ENCODE data around the gene SLC25A22.

The SLC25A22 gene

DNA sequence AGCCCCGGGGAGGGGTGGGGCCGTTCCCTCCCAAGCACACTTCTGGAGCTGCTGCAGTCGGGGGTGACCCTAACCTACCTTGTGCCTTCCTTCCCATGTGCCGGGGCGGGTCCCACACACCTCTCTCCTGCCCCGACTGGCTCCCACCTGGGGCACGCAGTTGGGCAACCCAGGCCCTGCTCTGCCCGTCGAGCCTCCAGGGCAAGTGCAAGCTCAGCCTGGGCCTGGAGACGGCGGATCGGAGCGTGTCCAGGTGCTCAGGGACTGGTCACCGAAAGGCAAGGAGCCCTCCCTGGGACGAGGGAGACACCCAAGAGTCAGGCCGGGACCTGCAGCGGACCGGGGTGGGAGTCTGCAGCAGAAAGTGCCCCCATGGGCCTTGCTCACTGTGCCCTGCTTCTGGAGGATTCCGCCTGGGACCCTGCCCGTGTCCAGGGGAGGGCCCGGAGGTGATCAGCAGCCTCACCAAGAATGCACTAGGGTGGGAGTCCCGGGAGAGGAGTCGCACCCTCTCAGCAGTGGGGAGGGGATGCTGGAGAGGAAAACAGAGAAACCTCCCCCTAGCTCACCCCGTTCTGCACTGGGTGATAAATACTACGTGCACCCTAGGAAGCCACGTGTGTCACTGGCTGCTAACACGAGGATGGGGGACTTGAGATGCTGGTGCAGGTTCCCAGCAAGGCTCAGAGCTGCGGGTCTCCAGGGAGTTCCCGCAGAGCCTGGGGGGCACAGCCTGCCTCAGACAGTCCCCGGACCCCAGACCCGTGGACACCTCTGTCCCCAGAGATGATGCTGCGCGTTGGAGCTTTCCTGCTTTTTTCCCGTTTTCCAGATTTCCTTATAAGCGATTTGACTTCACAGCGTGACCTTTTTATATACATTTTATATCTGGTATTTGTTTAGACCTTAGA is 15.6 kb downstream of the SLC25A22 start:
- TF ChIP-seq, protein P1, sequence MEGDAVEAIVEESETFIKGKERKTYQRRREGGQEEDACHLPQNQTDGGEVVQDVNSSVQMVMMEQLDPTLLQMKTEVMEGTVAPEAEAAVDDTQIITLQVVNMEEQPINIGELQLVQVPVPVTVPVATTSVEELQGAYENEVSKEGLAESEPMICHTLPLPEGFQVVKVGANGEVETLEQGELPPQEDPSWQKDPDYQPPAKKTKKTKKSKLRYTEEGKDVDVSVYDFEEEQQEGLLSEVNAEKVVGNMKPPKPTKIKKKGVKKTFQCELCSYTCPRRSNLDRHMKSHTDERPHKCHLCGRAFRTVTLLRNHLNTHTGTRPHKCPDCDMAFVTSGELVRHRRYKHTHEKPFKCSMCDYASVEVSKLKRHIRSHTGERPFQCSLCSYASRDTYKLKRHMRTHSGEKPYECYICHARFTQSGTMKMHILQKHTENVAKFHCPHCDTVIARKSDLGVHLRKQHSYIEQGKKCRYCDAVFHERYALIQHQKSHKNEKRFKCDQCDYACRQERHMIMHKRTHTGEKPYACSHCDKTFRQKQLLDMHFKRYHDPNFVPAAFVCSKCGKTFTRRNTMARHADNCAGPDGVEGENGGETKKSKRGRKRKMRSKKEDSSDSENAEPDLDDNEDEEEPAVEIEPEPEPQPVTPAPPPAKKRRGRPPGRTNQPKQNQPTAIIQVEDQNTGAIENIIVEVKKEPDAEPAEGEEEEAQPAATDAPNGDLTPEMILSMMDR (IDR thresholded peaks at IDR 0.05; ENCODE audit: low read depth, low read length) = no peak
- in situ Hi-C loops (cut with HindIII; ENCODE audit: low sequenced_read_pairs) = no loop called here
- no peak for DNase-seq (ENCODE audit: low read depth, low spot score)

DNA sequence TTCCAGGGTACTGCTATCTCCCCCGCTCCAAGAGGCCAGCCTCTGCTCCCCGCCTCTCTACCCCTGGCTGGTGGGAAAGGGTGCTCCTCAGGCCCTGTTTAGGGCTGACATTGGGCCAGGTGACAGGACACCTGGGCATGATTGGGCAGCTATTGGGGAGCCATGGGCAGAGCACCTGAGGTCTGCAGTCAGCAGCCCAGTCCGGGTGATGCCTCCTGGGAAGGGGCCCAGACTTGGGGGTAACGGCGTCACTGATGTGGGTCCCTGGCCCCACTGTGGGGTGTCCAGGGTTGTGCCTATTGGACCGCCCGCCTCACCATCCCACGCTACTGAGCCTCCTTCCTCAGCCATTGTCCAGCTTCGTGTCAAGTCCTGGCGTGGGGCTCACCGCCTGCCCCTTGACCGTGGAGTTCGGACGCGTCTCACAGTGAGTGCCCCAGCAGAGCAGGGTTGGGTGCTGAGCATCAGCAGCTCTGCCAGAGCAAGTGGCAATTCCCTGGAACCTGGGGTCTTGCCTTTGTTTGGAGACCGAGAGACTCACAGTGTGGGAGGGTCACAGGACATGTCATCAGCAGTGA is 18.0 kb downstream of the SLC25A22 start:
- in situ Hi-C loops (cut with HindIII; ENCODE audit: low sequenced_read_pairs) = no loop called here
- no peak overlapping the region for H3K4me3 ChIP-seq (ENCODE audit: low read depth, low read length)
- no peak for DNase-seq (ENCODE audit: low read depth, low spot score)
- TF ChIP-seq, protein P1 (IDR thresholded peaks at IDR 0.05; ENCODE audit: low read depth, low read length) = no peak

More for the DNA sequence above, 15.6 kb downstream of the SLC25A22 start:
- H3K4me3 ChIP-seq (ENCODE audit: low read depth, low read length) = no peak overlapping the region

DNA sequence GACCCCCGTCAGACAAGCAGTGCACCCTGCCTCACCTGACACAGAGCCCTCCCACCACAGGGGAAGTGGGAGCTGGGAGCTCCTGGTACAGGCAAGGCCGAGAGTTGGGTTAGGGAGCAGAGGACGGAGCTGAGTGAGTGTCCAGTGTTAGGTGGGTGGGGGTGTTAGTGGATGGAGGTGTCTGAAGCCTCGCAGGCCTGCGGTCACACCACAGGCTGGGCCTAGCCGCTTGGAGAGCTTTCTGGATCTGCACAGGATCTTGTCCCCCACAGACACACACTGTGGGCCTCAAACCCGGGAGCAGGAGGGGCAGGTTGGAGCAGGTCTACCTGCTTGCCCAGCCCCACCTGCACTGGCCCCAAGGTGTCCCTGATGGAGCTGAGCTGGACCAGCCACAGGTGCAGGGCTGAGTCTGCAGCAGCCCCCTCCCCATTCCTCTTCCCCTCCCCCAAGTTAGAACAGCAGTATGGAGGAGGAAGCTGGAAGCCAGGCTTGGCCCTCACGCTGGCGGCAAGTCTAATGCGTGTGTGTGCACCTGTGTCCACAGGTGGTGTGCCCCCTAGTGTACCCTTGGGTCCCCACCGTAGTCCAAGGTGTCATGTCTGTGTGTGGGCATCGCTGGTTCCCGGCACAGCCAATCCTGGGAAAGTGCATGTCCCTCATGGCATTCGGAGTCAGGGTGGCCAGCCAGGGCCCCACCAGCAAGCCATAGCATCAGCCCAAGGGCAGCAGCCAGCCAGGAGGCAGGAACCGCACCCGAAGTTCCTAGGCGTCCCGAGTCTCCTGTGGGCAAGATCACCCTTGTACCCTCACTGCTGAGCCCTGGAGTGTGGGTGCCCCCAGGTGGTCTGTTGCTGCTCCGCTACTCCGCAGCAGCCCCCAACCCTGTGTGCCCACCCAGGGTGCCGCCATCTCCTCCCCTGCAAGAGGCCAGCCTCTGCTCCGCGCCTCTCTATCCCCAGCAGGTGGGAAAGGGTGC is 18.8 kb downstream of the SLC25A22 start:
- TF ChIP-seq, protein P1 (IDR thresholded peaks at IDR 0.05; ENCODE audit: low read depth, low read length) = no peak
- in situ Hi-C loops (cut with HindIII; ENCODE audit: low sequenced_read_pairs) = no loop called here
- no peak overlapping the region for H3K4me3 ChIP-seq (ENCODE audit: low read depth, low read length)
- no peak for DNase-seq (ENCODE audit: low read depth, low spot score)

DNA sequence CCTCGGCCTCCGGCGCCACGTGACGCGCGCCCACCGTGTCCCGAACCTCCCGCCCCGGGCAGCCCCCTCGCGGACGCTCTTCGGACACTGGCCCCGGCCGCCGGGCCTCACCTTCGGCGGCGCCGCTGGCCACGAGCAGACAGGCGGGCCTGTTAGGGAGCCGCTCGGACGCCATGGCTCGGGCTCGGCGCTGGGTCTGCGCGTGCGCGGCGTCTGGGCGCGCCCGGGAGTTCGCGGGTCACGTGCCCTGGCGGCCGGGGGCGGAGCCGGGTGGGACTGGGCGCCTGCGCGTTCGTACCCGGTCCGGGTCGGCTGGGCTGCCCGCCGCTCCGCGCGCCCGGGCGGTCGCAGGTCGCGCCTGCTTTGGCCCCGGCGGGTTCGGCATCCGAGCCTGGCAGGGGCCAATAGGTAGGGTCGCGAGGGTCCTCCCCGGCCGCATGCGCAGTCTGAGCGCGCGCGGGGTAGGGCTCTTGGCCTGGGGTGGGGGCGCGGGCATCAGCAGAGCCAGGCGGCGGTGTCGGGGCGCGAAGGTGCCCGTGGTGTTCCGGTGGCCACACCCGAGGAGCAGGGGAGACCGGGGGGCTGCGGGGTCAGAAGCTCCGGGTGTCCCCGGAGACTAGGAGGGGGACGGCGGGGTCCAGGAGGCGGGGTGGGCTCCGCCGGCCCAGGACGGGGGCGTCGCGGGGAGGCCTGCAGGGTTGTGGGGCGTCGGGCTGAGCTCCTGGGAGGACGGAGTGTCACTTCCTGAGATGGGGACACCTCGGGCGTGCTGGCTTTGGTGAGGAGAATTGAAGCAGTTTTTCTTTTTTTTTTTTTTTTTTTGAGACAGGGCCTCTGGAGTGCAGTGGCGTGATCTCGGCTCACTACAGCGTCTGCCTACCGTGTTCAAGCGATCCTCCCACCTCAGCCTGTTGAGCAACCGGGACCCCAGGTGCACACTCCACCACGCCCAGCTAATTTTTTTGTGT is 20.5 kb downstream of the SLC25A22 start, which contains the start of gene GATD1:
Gene GATD1, minus strand, starts transcription at position 200 of the 968 bp plus-strand sequence. Its CDS starts 25 bp downstream, at position 175.
- peak within 1 kb of the TSS; percentile 77 for H3K4me3 ChIP-seq (ENCODE audit: low read depth, low read length)
- TF ChIP-seq, protein P1 (IDR thresholded peaks at IDR 0.05; ENCODE audit: low read depth, low read length) = no peak
- DNase-seq (ENCODE audit: low read depth, low spot score) = peak; percentile 82
- in situ Hi-C loops (cut with HindIII; ENCODE audit: low sequenced_read_pairs) = no loop called here

DNA sequence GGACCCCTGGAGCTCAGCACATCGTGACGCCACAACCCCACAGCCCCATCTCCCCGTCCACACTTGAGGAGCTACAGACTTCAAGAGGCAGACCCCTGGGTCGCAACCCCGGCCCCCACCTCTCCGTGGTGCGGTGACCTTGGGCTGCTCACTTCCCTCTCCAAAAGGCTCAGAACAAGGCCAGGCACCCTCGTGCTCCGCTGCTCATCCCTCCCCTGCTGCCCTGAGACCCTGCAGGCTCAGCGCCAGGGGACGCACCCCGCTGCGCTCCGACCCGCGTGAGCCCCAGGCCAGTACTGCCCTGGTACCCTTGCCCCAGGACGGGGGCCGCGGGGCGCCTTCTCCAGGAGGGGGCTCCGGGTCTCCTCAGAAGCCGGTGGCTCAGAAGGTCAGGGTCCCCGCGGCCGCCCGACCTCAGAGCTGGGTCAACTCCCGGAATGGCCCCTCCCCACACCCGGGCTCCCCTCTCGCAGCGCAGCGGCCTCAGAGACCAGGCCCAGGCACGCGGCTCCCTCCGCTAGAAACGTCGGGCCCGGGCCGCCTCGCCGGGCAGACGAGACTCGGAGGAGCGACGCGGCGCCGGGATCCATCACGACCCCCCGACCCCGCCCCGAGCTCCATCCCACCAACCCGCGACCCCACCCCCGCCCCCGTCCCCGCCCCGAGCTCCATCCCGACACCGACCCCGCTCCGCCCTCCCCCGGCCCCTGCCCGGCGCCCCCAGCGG is 21.4 kb downstream of the SLC25A22 start:
- no peak for DNase-seq (ENCODE audit: low read depth, low spot score)

More for the DNA sequence above, 21.4 kb downstream of the SLC25A22 start:
- peak overlapping the region; percentile 77 for H3K4me3 ChIP-seq (ENCODE audit: low read depth, low read length)
- TF ChIP-seq, protein P1 (IDR thresholded peaks at IDR 0.05; ENCODE audit: low read depth, low read length) = no peak
- in situ Hi-C loops (cut with HindIII; ENCODE audit: low sequenced_read_pairs) = no loop called here
